Measurements from ENCODE around the gene TRIM66.
A peak's percentile ranks its signal among the peaks of the same experiment; 100 is the strongest.

DNA sequence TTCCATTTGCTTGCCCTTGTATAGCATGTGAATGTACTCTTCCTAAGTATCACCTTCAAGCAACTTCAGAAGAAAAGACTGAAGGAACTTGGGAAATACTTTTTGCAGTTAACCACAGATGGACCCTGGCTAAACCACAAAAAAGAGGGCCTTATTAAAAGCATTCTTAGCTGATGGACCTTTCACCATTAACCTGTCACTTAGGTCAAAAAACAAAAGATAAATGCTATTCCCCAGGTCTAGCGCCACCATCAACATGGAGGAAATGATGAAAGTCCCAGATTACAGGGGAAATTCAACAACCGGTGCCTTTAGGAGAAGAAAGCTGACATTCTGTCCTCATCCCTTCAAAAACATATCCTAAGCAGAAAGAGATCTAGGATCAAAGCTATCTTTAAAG, 117.9 kb downstream of the TRIM66 start:
- TF ChIP-seq, protein P1, sequence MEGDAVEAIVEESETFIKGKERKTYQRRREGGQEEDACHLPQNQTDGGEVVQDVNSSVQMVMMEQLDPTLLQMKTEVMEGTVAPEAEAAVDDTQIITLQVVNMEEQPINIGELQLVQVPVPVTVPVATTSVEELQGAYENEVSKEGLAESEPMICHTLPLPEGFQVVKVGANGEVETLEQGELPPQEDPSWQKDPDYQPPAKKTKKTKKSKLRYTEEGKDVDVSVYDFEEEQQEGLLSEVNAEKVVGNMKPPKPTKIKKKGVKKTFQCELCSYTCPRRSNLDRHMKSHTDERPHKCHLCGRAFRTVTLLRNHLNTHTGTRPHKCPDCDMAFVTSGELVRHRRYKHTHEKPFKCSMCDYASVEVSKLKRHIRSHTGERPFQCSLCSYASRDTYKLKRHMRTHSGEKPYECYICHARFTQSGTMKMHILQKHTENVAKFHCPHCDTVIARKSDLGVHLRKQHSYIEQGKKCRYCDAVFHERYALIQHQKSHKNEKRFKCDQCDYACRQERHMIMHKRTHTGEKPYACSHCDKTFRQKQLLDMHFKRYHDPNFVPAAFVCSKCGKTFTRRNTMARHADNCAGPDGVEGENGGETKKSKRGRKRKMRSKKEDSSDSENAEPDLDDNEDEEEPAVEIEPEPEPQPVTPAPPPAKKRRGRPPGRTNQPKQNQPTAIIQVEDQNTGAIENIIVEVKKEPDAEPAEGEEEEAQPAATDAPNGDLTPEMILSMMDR (IDR thresholded peaks at IDR 0.05 in 2 of 3, conservative IDR thresholded peaks at IDR 0.05 in 1 of 3; ENCODE audit: control insufficient read depth in 2 of 3, extremely low read depth in 1 of 3, insufficient read depth in 1 of 3, low read depth in 3 of 3, low read length in 3 of 3), result peak in 1 of 3 experiments; percentile 12; a peak in 1 of 6 replicates
- TF ChIP-seq EP300 (IDR thresholded peaks at IDR 0.05; ENCODE audit: borderline replicate concordance in 1 of 2, control insufficient read depth in 1 of 2, low read depth in 2 of 2, low read length in 2 of 2), result no peak
- TF ChIP-seq, protein P2, sequence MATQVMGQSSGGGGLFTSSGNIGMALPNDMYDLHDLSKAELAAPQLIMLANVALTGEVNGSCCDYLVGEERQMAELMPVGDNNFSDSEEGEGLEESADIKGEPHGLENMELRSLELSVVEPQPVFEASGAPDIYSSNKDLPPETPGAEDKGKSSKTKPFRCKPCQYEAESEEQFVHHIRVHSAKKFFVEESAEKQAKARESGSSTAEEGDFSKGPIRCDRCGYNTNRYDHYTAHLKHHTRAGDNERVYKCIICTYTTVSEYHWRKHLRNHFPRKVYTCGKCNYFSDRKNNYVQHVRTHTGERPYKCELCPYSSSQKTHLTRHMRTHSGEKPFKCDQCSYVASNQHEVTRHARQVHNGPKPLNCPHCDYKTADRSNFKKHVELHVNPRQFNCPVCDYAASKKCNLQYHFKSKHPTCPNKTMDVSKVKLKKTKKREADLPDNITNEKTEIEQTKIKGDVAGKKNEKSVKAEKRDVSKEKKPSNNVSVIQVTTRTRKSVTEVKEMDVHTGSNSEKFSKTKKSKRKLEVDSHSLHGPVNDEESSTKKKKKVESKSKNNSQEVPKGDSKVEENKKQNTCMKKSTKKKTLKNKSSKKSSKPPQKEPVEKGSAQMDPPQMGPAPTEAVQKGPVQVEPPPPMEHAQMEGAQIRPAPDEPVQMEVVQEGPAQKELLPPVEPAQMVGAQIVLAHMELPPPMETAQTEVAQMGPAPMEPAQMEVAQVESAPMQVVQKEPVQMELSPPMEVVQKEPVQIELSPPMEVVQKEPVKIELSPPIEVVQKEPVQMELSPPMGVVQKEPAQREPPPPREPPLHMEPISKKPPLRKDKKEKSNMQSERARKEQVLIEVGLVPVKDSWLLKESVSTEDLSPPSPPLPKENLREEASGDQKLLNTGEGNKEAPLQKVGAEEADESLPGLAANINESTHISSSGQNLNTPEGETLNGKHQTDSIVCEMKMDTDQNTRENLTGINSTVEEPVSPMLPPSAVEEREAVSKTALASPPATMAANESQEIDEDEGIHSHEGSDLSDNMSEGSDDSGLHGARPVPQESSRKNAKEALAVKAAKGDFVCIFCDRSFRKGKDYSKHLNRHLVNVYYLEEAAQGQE (IDR thresholded peaks at IDR 0.05; ENCODE audit: low read depth, low read length), result no peak
- no peak for TF ChIP-seq NR2F1 (conservative IDR thresholded peaks at IDR 0.05)
- no peak for TF ChIP-seq YY1 (IDR thresholded peaks at IDR 0.05; ENCODE audit: low read depth, low read length)
- TF ChIP-seq BMI1 (IDR thresholded peaks at IDR 0.05; ENCODE audit: borderline replicate concordance), result no peak
- no peak for TF ChIP-seq EZH2 (IDR thresholded peaks at IDR 0.05; ENCODE audit: borderline replicate concordance, control insufficient read depth, low read depth, low read length)
- TF ChIP-seq FOXM1 (IDR thresholded peaks at IDR 0.05; ENCODE audit: low read depth, low read length), result no peak
- no peak for TF ChIP-seq RCOR1 (conservative IDR thresholded peaks at IDR 0.05; ENCODE audit: low read depth, low read length)
- 0 out of 2 replicates have a peak, but pooled peaks have one; percentile 10 for TF ChIP-seq RAD21 (IDR thresholded peaks at IDR 0.05; ENCODE audit: insufficient read depth, low read depth, low read length)
- TF ChIP-seq, protein P3, sequence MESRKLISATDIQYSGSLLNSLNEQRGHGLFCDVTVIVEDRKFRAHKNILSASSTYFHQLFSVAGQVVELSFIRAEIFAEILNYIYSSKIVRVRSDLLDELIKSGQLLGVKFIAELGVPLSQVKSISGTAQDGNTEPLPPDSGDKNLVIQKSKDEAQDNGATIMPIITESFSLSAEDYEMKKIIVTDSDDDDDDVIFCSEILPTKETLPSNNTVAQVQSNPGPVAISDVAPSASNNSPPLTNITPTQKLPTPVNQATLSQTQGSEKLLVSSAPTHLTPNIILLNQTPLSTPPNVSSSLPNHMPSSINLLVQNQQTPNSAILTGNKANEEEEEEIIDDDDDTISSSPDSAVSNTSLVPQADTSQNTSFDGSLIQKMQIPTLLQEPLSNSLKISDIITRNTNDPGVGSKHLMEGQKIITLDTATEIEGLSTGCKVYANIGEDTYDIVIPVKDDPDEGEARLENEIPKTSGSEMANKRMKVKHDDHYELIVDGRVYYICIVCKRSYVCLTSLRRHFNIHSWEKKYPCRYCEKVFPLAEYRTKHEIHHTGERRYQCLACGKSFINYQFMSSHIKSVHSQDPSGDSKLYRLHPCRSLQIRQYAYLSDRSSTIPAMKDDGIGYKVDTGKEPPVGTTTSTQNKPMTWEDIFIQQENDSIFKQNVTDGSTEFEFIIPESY (IDR thresholded peaks at IDR 0.05), result no peak
- no peak for TF ChIP-seq HCFC1 (IDR thresholded peaks at IDR 0.05; ENCODE audit: low read length)
- no peak for TF ChIP-seq POLR2A (IDR thresholded peaks at IDR 0.05; ENCODE audit: low read depth, low read length)

Data from GM12878 (cell line).